ENCODE data around the gene PARN. TPM values are rescaled to one million over a fixed set of nuclear protein-coding genes. Genes with fewer than 3 reads are reported as not detected.

PARN gene
- polyA plus RNA-seq, 1 experiment, result 18.5 TPM

- CTCF ChIA-PET, result interaction anchor here (1.2 kb wide), 1 partner anchor 10 kb away, joined by 3 read pairs; no protein-coding TSS in a partner anchor
- Histone ChIP-seq H3K4me3 (ENCODE audit: low read depth, low read length) (no peak overlapping the region), H3K36me3 (ENCODE audit: control insufficient read depth, insufficient read depth, low read length) (peaks cover 1% of the 10 kb centered on the region; the same call in 1 of the 2 replicates), H3K27me3 (ENCODE audit: control insufficient read depth, insufficient read depth, low read length) (no peaks in the 10 kb centered on the region)
- DNase-seq (ENCODE audit: low read depth), result no peak
- POLR2A ChIA-PET, result no interaction called here
- TF ChIP-seq CTCF (IDR thresholded peaks at IDR 0.05; ENCODE audit: insufficient read depth, low read depth, low read length), result no peak
Observed at GRCh38 chr16:14419817-14420216, 210.2 kb downstream of the PARN start.

- no peaks in the 10 kb centered on the region for H3K36me3 ChIP-seq (ENCODE audit: control insufficient read depth, insufficient read depth, low read length)
- ChIA-PET POLR2A (no interaction called here), CTCF (interaction anchor here (0.8 kb wide), 1 partner anchor 110 kb away, joined by 3 read pairs; no protein-coding TSS in a partner anchor)
- no peak for DNase-seq (ENCODE audit: low read depth)
- no peak for TF ChIP-seq CTCF (IDR thresholded peaks at IDR 0.05; ENCODE audit: insufficient read depth, low read depth, low read length)
- no peaks in the 10 kb centered on the region for H3K27me3 ChIP-seq (ENCODE audit: control insufficient read depth, insufficient read depth, low read length)
- no peak overlapping the region for H3K4me3 ChIP-seq (ENCODE audit: low read depth, low read length)
Observed at GRCh38 chr16:14418795-14419225, 211.2 kb downstream of the PARN start.

GRCh38 chr16:14416184-14416583 lies 213.9 kb downstream of the PARN start:
- Histone ChIP-seq H3K36me3 (ENCODE audit: control insufficient read depth, insufficient read depth, low read length) (no peaks in the 10 kb centered on the region), H3K4me3 (ENCODE audit: low read depth, low read length) (no peak overlapping the region), H3K27me3 (ENCODE audit: control insufficient read depth, insufficient read depth, low read length) (no peaks in the 10 kb centered on the region)
- ChIA-PET CTCF (no interaction called here), POLR2A (interaction anchor here (0.7 kb wide), 1 partner anchor 72 kb away, joined by 22 read pairs; no protein-coding TSS in a partner anchor)
- TF ChIP-seq CTCF (IDR thresholded peaks at IDR 0.05; ENCODE audit: insufficient read depth, low read depth, low read length), result no peak
- DNase-seq (ENCODE audit: low read depth), result no peak

GRCh38 chr16:14415291-14415690 lies 214.8 kb downstream of the PARN start:
- ChIA-PET POLR2A (interaction anchor here (0.7 kb wide), 1 partner anchor 73 kb away, joined by 22 read pairs; no protein-coding TSS in a partner anchor), CTCF (no interaction called here)
- DNase-seq (ENCODE audit: low read depth), result no peak
- Histone ChIP-seq H3K4me3 (ENCODE audit: low read depth, low read length) (no peak overlapping the region), H3K27me3 (ENCODE audit: control insufficient read depth, insufficient read depth, low read length) (no peaks in the 10 kb centered on the region), H3K36me3 (ENCODE audit: control insufficient read depth, insufficient read depth, low read length) (no peaks in the 10 kb centered on the region)
- TF ChIP-seq CTCF (IDR thresholded peaks at IDR 0.05; ENCODE audit: insufficient read depth, low read depth, low read length), result no peak

GRCh38 chr16:14409563-14409962 lies 220.5 kb downstream of the PARN start:
- H3K4me3 ChIP-seq (ENCODE audit: low read depth, low read length), result no peak overlapping the region
- DNase-seq (ENCODE audit: low read depth), result peak; percentile 97
- POLR2A ChIA-PET, result no interaction called here
- H3K36me3 ChIP-seq (ENCODE audit: control insufficient read depth, insufficient read depth, low read length), result no peaks in the 10 kb centered on the region
- H3K27me3 ChIP-seq (ENCODE audit: control insufficient read depth, insufficient read depth, low read length), result no peaks in the 10 kb centered on the region
- no peak for TF ChIP-seq CTCF (IDR thresholded peaks at IDR 0.05; ENCODE audit: insufficient read depth, low read depth, low read length)
- CTCF ChIA-PET, result interaction anchor here (0.6 to 1.0 kb wide), 3 partner anchors 10 to 104 kb away, joined by 3 to 7 read pairs (median 4); no protein-coding TSS in a partner anchor
